ENCODE results near the gene WFDC8. TPM values are rescaled to one million over a fixed set of nuclear protein-coding genes. Genes with fewer than 3 reads are reported as not detected.

WFDC8 gene
- total RNA-seq, 1 experiment from 2014 or later = not detected

GRCh38 chr20:45548410-45548809, 30.7 kb downstream of the WFDC8 start:
- DNase-seq (ENCODE audit: low read depth) = no peak

DNA sequence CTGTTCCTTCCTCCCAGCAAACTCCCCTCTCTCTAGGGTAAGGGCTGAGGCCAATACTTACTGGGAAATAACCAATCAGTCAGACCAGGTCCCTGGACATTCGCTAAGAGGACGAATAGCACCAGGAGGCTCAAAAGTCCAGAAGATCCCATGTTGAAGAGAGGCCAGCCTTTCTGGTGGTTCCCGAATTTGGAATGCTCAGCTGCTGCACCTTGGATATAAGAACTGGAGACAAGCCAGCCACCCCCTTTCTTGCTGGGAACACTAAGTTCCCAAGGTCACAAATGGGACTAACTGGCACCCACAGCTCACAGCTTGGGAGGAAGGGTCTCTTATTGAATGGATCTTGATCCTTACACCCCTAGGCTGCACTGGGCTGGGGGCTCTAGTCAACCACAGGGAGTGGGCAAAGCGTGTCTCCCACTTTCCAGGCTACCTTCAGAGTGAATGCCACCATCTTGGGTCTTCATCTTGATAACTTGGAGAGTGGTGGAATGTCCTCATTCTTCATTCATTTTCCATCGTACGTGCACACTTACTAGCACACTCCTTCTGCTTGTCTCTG, 31.8 kb downstream of the WFDC8 start, which contains the start of gene EPPIN:
Gene EPPIN, minus strand, starts transcription at position 196 of the 565 bp plus-strand sequence. Its CDS starts 44 bp downstream, at position 152.
- DNase-seq (ENCODE audit: low read depth) = no peak

DNA sequence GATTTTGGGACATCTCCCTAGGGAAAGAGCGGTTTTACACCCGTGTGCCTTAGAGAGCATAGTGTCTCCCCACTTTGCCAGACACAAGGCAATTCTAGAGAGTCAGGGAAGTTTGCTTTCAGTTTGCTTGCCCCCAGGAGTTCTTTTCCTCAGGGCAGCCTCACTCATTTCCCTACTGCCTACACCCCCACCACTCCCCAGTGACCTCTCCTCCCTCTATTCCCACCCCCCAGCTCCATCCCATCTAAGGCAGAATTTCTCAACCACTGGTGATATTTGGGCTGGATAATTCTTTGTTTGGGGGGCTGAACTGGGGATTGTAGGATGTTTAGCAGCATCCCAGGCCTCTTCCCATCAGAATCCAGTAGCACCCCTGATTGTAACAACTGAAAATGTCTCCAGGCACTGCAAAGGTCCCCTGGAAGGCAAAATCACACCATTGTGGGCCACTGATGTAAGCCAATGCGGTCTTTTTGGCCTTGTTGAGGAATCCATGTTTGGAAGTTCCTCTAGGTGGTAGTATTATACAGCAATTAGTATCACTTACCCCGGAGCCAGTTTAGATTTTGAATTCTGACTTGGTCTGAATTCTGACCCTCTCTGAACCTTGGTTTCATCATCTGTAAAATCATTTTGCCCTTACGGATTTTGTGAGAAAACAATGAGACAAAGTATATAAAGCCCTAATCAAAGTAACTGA, 33.2 kb downstream of the WFDC8 start:
- DNase-seq (ENCODE audit: low read depth) = peak; percentile 54

- DNase-seq (ENCODE audit: low read depth) = no peak
Measured at GRCh38 chr20:45545351-45545750, 33.7 kb downstream of the WFDC8 start.

DNA sequence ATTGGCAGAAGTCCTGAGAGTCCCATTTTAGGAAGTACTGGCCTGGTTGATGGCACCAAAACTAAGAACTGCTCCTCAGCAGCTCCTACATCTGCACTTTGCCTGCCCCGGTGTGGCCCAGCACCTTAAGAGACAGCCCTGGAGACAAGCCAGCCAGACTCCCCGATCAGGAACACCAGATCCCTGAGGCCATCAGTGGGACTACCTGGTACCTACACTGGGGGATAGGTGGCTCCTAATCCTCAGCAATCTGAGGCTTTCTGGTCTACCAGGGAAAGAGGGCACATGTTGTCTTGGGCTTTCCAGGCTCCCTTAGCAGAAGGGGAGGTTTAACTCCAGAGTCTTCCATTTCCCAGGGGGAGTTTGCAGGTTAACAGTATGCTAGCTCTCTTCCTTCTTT, 39.7 kb downstream of the WFDC8 start, which contains the start of gene WFDC6:
Gene WFDC6, minus strand, starts transcription at position 101 of the 400 bp plus-strand sequence. Its CDS starts 75 bp downstream, at position 26.
- no peak for DNase-seq (ENCODE audit: low read depth)

DNA sequence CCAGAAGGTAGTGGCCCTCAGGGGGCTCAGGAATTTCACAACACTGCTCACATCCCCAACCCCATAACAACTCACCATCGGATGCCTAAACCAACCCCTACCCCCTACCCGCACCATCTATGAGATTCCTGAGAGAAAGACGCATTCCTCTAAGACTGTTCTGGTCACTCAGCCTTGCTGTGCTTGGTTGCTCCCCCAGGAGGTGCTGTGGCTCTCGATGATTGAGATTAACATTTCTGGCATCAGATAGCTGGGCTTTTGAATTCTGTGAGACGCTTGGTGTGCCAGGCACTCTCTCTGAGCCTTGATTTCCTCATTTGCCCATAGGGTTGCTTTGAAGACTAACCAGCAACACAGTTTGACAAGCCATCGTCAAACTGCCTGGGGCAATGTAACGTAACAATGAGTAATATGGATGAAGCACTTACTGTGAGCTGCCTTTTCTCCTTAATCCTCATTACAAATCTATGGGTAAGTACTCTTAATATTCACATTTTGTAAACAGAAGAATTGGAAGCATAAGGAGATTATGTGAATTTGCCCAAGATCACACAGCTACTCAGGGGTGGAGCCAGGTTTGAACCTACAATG, 40.8 kb downstream of the WFDC8 start:
- peak; percentile 80 for DNase-seq (ENCODE audit: low read depth)

DNA sequence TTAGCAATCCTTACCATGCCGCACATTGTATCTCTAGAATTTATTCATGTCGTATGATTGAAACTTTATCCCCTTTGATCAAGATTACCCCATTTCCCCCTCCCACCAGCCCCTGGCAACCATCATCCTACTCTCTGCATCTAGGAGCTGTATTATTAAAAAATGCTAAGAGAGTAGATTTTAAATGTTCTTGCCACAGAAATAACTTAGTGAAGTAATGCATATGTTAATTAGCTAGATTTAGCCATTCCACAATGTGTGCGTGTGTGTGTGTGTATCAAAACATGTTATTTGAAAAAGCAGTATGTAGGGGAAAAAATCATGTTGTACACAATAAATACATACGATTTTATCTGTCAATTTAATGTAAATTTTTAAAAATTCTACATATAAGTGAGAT, 51.8 kb downstream of the WFDC8 start:
- DNase-seq (ENCODE audit: low read depth) = no peak

DNA sequence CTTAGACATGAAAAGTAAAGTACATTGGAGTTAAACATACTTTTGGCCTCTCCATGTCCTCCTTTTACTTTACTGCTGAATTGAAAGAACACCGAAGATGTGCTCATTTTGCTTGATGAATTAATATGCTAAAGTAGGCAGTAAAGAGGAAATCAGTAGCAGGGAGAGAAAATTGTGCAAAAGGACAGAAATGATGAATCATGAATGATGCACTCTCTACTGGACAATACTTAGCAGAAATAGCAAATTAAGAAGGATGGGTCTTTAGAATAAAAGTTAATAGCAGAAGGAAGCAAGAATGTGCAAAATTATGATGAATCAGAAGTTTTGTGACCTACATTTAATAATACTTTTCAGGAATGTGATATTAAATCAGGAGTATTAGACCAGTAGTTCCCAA, 55.3 kb downstream of the WFDC8 start:
- DNase-seq (ENCODE audit: low read depth) = no peak

- DNase-seq (ENCODE audit: low read depth) = peak; percentile 35
Measured at GRCh38 chr20:45518282-45518681, 60.8 kb downstream of the WFDC8 start.

GRCh38 chr20:45515147-45515913, 63.8 kb downstream of the WFDC8 start, which contains the start of gene SPINT3:
TSS of gene SPINT3 (minus strand) at chr20:45515622. CDS start at chr20:45515608, 14 bp downstream.
- no peak for DNase-seq (ENCODE audit: low read depth)

DNA sequence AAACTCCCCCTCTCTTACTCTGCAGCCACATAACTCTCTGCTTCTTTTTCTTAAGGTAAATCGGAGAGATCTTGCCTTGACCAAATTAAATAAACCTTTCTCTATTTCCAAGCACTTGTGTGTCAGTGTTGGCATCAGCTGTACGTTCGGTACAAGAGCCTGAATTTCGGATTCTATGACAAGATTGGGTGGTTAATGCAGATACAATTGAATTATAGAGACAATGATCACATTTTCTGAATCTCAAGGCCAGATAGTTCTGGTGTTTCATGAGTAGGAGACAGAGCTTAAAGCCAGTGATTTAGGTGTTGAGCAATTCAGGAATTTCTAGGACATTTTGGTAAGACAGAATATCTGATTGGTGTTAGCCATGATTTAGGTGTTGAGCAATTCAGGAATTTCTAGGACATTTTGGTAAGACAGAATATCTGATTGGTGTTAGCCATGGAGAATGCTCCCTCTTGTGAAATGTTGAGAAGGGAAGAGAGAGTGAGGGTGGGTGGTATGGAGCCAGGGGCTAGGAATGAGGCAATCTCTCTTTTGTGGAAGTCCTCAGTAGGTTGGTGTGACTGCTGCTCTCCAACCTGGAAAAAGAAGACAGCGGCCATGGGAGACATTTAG, 68.7 kb downstream of the WFDC8 start:
- DNase-seq (ENCODE audit: low read depth) = peak; percentile 23

DNA sequence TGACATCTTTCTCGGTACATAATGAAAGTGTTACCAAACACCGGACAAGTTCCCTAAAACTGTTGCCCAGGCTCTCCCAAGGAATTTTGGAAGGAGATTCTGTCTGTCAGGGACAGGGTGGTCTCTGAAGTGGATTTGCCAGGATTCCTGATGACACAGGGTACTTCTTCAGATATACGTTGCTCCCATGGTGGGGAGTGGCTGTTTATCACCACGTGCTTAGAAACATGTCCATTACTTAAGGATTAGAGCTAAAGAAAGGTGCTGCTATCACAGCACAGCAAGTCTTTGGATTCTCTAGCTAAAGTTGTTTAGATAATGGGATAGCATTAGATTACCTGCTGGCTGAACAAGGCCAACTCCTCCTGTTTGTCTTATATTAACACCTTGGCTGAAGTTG, 70.0 kb downstream of the WFDC8 start:
- DNase-seq (ENCODE audit: low read depth) = no peak

DNA sequence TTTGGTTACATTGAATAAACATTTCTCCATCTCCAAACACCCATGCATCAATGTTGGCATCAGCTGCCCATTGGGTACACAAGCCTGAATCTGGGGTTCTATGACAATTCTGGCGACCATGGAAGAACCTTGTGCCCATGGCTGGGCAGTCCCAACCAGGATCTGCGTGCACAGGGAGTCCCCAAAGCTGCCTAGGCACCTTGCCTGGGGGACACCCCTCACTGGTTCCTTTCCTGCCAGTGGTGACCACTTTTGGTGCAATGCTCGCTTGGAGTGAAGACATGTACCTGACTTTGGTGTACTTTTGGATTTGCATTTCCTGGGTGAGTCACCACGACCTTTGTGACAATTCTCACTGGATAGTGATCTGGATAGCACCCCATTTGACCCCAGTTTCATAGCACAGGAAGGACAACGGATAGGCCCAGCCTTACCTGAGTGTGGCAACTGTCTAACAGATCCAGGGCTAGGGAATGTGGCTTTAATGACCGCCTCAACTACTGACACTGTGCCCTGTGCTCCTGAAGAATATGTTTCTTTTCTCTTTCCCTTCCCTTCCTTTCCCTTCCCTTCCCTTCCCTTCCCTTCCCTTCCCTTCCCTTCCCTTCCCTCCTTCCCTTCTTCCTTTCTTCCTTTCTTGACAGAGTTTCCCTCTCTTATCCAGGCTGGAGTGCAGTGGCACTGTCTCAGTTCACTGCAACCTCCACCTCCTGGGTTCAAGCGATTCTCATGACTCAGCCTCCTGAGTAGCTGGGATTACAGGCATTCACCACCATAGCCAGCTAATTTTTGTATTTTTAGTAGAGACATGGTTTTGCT, 70.8 kb downstream of the WFDC8 start:
- DNase-seq (ENCODE audit: low read depth) = no peak

- peak; percentile 37 for DNase-seq (ENCODE audit: low read depth)
Measured at GRCh38 chr20:45507011-45507820, 71.9 kb downstream of the WFDC8 start.

- no peak for DNase-seq (ENCODE audit: low read depth)
Measured at GRCh38 chr20:45506398-45506797, 72.7 kb downstream of the WFDC8 start.

GRCh38 chr20:45503403-45503802, 75.7 kb downstream of the WFDC8 start:
- no peak for DNase-seq (ENCODE audit: low read depth)

DNA sequence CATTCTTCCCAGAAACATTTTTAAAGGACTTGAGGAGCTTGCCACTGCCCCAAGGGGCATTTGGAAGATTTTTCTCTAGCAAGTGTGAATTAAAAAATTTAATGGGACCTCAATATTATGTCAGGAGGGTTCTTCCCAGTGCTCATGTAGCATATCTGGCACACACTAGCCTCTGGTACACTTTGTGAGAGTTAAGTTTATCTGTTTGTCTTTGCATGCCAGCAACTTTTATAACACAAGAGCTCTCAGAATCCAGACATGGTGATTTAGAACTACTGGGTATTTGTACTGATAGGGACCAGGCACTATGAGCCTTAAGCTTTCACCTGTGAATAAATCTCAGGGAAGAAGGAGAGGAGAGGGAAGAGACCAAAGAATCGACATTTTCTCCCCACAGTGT, 76.5 kb downstream of the WFDC8 start:
- DNase-seq (ENCODE audit: low read depth) = no peak
